D341Med (cell line): ENCODE data around the gene RGS8.

Experiments
- DNase-seq: peaks from one replicate; pipeline ENCODE4 v3.0.0; 2012; ENCODE audit warnings: low spot score

Gene RGS8

GRCh38 chr1:182671750-182672486 lies 12.5 kb downstream of the RGS8 start:
- peak; percentile 77 for DNase-seq

DNA sequence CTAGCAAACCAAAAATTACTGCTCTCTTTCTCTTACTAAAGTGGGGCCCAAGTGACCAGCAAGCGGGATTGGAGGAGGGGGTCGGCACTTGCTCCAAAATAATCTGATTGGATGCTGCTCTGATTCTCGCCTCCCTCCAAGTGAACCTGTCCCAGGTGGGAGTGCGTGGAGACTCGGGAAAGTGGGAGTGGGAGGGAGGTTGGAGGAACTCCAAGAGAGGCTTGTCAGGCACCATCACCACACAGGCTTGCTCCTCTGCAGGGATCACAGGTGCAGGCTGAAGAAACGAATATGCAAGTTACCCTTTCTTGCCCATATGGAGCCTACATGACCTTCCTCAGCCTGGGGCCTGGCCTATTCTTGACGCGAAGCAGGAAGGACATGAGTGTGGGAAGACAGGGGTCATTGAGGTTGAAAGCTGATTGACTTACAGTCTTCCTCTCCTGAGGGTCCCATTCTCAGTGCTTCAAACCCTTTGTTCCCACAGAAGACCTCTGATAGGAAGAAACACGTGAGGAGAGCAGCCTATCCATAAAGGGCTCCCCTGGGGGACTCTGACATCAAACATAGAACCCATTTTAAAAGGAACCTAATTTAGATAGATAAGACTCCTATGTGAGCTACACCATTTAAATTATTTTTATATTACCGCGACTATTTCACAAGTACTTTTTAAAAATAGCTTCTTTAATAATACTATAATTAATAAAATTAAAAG lies 14.2 kb downstream of the RGS8 start:
- DNase-seq: no peak

- no peak for DNase-seq
Observed at GRCh38 chr1:182669266-182669665, 15.1 kb downstream of the RGS8 start.

DNA sequence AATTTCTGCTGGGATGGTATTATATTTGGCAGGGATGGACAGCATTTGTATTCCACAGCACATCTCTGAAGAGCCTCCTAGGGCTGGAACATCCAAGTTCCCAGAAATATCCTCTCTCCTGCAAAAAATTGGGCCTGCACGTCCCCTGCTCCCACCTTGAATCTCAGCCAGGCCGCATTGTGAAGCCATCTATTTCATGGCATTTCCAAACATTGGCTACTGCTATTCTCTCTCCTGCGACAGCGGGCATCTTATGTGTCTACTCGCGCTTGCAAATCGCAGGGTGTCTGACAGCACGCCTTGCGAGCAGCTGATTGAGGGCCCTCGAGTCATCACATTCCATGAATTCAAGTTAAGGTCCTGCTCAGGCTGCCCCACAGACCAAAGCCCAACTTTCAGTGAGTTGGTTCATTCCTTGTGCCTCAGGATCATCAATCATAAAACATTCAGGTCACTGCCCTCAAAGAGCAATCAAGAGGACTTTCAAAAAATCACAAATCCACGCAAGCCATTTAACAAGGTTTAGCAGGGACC lies 15.8 kb downstream of the RGS8 start:
- DNase-seq: no peak

DNA sequence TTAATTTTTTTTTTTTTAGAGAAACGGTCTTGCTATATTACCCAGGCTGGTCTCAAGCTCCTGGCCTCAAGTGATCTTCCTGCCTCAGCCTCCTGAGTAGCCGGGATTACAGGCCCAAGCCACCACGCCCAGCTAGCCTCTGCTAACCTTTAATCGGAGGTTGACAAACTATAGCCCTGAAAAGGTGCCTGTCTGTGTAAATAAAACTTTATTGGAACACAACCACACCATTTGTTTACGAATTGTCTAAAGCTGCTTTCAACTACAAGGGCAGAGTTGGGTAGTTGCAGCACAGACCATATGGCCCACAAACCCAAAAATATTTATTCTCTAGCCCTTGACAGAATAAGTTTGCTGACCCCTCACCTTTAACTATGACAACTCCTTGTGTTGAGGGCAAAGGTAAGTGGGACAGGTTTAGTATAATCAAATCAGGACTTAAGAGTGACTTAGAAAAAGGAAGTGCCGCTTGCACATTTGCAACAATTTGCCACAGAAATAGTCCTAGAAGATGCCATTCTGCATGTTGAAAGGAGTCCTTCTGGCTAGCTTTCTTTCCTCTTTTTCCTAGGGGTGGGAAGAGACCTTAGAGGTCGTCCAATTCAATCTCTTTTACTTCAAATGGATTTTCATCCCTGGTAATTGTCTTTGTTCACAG lies 16.4 kb downstream of the RGS8 start:
- DNase-seq: no peak

- DNase-seq: no peak
Observed at GRCh38 chr1:182666706-182667105, 17.7 kb downstream of the RGS8 start.

DNA sequence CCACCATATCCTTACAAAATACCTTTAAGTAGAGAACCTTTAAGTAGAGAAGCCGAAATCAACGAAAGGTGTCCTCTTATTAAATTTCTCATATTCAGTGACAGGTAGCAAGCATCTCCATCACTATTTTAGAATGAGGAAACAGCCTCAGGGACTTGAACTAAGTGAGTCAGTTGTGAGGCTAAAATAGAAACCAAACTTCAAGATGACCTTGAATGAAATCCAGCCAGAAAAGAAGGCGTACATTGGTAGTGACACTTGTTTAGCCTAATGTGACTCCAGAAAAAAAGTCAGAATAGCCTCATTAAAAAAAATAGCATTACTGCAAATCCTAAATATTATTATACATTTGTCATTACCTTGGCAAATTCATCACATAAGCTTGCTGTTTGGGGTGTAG lies 20.1 kb downstream of the RGS8 start:
- DNase-seq: no peak

- no peak for DNase-seq
Observed at GRCh38 chr1:182662956-182663355, 21.4 kb downstream of the RGS8 start.

GRCh38 chr1:182662121-182662890 lies 22.1 kb downstream of the RGS8 start:
- DNase-seq: no peak

DNA sequence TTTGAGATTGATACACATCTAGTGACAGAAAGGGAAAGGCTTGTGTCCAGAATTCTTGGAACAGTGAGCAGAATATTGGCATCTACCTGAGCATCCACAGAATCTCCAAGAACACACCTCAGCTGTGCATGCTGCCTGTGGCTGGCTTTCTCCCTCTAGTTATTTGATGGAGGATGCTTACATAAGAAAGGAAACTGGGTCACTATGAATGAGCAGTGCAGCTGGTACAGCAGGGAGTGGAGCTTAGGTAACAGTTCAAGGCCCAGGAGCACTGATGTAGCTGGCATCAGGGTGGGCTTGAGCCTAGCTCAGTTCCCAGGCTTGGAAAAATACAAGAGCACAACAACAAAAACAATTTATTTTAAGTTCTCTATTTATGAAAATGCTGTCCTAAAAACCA lies 26.3 kb downstream of the RGS8 start:
- no peak for DNase-seq

DNA sequence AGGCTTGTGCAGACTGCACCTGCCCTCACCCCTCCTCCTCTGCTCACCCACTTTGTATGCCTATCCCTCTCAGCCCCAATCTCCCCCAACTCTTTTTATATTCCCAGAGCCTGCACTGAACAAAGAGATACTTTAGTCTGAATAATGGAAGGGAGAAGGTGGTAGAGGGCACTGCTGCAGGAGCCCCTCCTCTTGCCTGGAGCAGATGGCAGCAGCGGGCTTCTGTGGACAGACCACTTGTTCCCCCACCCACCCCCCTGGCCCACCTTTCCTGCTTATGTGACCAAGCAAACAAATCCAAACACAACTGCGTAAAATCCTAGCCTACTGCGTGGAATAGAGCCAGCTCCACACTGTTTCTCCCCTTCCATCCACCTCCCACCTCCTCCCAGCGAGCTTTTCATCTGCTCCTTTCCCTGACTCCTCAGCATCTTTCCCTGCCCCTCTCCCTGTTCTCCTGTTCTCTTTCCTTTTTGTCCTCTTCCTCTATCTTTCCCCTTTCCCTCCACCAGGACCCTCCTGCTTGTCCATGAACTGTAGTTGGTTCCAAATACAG lies 27.5 kb downstream of the RGS8 start:
- no peak for DNase-seq

GRCh38 chr1:182653986-182654385 lies 30.4 kb downstream of the RGS8 start:
- DNase-seq: no peak

GRCh38 chr1:182652933-182653332 lies 31.5 kb downstream of the RGS8 start:
- DNase-seq: no peak

DNA sequence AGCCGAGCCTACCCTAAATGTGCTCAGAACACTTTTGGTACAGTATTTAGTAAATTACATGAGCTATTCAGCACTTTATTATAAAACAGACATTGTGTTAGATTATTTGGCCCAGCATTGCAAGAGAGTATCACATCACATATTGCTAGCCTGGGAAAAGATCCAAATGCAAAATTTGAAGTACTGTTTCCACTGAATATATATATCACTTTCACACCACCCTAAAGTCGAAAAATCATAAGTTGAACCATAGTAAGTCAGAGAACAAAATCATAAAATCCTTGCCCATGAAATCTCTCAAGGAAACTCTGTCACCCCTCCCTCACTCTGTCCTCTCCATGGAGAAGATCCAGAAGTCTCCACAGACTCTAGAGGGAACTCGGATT lies 33.1 kb downstream of the RGS8 start:
- no peak for DNase-seq

DNA sequence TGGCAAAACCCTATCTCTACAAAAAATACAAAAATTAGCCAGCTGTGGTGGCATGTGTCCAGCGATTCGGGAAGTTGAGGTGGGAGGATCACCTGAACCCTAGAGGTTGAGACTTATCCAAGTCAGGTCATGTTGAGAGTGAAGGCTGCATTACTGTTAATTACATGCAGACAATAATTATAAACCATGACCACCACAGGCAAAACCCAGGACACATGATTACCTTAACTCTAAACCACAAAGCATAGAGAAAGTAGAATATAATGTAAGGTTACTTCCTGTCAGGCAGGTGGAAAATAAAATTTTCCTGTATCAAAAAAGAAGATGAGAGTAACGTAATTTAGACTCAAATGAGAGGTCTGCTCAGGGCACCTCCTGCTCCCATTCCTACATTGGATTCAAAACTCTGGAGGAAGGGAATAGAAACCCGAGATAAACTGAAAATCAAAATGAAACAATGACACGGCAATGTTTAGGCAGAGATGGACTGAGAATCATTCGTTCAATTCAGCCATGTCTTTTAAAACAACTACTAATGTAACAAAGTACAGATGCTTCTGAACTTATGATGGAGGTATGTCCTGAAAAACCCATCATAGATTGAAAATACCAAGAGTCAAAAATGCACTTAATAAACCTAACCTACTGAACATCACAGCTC lies 33.6 kb downstream of the RGS8 start:
- DNase-seq: no peak

GRCh38 chr1:182649041-182649440 lies 35.3 kb downstream of the RGS8 start:
- no peak for DNase-seq

- no peak for DNase-seq
Observed at GRCh38 chr1:182646739-182647138, 37.6 kb downstream of the RGS8 start.

DNA sequence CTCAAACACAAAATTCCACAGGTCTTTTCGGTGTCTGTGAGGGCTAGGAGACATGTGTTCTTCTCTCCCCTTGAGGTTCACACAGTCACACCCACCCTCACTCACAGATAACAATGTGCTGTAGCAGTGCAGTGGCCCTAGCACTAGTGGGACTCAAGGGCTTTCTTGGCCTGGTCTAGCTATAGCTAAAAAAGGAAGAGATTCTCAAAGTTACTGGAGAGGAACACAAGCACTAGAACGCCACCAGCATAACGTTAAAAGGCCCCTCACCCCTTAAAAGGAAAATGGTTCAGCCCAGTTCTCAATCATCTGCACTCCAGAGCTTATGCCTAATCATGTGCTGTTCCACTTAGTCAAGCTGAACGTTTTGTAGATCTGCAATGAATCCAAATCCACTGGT lies 39.5 kb downstream of the RGS8 start:
- DNase-seq: no peak

GRCh38 chr1:182643699-182644098 lies 40.7 kb downstream of the RGS8 start:
- no peak for DNase-seq

DNA sequence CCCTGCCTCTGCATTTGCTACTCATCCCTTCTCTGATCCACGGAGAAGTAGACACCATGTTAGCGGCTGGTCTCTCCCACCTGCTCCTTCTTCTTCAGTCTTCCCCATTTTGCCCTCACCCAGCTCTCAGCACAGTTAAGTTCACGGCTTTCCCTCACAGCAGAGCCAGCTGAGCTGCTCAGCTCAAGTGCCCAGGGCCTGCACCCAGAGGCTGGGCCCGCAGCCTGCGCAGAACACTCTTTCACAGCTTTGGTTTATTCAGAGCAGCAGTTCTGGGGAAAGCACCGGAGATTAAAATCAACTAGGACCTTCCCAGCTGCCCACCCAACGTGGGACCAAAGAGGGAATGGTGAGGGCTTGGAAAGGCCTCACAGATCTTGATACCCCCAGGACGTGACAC lies 41.9 kb downstream of the RGS8 start:
- no peak for DNase-seq

DNA sequence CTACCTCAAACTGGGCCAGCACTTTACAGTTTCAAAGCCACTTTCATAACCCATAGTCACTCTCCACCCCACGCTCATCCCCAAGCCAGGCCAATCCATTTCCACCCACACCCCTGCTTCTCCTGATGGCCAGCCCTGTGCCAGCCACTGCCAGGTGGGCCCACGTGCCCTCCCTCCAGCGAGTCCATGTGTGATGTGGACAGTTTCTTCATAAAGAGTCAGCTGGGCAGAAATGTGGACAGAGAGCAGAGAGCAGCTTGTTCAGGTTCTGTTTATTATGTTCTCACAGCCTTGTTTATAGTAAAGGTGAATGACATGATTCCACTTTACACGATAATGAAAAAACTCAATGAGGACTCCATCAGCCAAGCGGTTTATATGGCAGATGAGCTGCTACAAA lies 42.8 kb downstream of the RGS8 start:
- DNase-seq: no peak
